GM19468 (cell line): ENCODE results near the gene PLA2G4E.

Experiments used
- ATAC-seq: cut with Tn5 transposase; IDR thresholded peaks from one replicate; pipeline ENCODE4 v1.9.1; 2021; ENCODE audit warnings: mild to moderate bottlenecking, moderate library complexity, moderate number of reproducible peaks; ENCODE audit not compliant: unreplicated experiment; ENCODE audit errors: extremely low read depth

The PLA2G4E gene

DNA sequence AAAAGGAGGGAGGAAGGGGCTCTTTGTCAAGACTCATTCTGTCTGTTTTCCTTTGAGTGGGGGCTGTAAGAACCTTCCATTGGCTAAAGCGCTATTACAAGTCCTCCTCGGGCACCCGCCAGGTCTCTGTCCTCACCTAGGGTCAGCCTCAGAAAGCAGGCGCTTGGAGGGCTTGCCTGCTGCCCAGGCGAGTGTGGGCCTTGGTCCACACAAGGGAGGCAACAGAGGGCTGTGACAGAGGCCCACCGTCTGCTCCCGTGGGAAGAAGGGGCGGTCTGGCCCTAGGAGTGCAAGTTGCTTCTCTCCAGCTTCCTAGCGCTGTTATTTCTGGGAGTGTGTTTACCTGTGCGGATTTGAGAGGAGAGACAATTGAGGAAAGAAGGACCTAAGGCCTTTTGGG lies 24.5 kb downstream of the PLA2G4E start:
- ATAC-seq: no peak

DNA sequence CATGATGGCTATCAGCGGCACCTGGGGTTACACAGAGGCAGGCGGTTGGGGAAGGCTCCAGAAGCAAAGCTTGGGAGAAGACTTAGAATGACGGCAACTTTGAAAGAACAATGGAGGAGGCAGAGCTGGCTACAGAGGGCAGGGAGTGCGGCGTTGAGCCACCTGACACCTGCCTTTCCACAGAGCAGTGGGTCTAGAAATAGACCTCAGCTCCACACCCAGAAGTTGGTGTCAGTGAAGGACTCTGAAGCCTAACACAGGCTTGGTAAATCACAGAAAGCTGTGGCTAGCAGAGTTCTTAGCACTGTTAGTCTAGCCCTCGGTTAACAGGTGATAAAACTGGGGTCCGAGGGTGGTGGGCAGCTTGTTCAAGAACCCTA lies 25.4 kb downstream of the PLA2G4E start:
- no peak for ATAC-seq

DNA sequence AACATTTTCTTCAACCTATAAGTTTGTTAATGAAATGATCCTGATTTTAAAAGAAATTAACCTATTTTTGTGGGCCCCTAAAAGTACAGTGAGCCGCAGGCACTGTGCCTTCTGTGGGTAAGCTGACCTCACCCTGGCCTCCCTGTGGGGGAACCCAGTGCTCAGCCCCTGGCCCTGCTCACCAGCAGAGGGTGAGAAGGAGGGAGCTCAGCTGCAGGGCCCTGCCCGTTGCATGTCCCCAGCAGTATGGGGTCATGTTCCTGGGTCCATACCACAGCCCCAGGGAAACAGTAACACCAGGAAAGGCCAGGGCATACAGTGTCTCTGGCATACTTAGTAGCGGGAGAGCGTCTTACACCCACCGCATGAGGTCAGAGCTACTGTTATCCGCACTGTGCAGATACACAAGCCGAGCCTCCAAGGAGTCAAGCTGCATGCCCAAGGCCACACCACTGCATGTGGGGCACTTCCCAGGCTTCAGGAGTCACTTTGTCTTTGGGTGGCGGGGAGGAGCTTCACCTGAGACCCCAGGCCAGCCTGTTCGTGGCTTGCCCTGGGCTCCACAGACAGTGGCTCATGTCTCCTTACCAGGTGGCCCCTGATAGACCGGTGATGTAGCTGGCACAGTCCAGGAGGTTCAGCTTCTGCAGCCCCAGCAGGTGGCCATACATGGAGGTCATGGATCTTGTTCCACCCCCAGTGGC lies 25.9 kb downstream of the PLA2G4E start:
- no peak for ATAC-seq

DNA sequence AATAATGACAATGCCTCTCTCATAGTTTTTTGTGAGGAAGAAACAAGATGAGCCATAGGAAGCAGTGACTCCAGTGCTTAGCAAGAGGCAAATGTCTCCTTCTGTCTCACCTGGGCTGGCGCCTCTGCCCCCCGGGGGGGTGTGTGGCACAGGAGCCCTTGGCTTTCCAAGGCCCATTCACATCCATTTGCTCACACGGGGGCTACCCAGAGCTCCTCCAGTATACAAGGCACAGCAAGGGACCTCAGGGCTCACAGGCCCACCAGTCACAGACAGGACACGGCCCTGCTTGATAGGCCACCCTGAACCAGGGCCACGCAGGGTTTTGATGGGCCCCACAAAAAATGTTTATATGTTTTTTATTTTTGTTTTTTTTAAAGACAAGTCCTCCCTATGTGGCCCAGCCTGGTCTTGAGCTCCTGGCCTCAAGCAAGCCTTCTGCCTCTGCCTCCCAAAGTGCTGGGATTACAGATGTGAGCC lies 26.6 kb downstream of the PLA2G4E start:
- no peak for ATAC-seq

DNA sequence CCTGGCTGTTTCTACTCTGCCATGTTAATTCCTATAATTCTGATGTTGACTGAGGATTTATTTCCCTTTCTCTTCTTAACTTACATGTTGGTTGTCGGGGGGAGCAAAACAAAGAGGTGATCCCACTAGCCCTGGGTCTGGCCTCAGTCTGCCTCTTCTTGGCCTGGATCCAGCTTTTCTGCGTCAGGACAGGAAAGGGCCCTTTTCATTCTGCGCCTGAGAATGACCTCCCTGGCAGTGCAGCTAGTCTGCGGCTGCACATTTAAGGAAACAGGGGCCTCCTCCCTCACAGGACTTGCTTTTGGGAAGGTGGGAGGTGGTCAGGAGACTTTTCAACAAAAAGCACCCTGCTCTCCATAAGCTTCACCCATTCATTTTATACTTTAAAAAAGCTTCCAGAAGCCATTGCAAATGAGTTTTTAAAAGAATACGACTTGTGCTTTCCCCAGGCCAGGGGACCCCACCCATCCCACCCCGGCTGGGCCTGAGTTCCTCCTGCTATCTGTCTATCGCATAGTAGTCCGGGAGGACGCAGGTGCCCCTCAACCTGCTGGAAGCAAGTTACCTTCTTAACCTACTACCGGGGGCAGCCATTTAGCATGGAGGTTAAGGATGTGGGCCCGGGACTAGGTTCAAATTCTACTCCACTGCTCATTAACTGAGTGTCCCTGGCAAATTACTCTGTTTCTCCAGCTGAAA lies 27.2 kb downstream of the PLA2G4E start:
- ATAC-seq: no peak

DNA sequence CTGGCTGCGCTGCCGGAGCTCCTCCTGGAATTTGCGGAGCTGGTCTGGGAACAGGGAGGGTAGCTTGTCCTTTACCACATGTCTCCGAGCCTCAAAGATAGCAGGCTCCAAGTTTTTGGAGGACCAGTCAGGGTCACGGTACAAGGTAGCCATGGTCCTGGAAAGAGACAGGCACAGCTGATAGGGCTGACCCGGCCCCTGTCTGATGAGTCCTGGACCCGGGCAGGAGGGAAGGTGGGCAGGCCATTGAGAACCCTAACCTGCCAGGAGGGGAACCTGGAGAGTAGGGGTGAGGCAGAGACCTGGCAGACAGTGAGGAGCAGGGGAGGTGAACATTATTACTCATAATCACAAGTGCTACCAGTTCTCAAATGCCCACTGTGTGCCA lies 28.0 kb downstream of the PLA2G4E start:
- ATAC-seq: no peak

DNA sequence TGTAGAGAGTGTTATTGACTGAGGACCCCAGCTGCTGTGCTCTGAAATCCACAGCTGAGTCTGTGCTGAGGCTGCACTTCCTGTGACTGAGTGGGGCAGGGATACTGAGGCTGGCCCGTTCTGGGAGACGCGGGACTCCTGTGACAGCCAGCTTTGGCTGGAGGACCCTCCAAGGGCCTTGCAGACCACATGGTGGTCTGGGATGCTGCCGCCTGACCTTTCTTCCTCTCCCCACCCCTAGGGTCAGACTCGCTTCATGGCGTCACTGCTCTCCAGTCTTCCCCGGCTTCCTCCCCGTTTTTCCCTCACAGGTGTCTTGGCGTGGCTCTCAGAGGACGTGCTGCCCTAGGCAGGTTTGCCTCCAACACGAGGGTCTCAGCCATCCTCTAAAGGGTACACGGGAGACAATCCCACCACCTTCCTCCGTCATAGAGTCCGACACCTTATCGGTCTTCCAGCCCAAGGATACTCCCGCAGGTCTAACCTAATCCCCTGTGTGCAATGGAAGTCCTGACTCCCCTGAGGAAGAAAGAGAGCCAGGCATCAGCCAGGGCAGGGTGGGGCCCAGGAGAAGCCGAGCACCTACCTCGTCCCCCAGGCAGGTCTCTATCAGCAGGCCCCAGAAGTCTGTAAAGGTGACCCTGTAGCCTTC lies 28.6 kb downstream of the PLA2G4E start:
- ATAC-seq: no peak

DNA sequence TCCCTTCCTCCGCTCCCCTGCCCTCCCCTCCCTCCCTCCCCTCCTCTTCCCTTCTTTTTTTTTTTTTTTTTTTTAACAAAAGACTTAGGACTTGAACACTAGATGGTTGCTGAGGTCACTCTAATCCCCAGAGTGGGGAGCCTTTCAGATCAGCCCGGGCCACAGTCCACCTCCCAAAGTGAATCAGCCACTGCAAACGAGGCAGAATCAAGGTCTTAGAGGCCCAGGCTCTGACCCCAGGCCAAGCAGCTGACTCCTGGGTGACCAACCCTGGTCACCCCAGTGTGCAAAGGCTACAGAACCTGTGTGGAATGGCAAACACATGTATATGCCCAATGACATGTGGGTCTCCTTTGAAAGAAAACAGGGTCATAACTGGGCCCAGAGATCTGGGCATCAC lies 30.2 kb downstream of the PLA2G4E start:
- no peak for ATAC-seq

DNA sequence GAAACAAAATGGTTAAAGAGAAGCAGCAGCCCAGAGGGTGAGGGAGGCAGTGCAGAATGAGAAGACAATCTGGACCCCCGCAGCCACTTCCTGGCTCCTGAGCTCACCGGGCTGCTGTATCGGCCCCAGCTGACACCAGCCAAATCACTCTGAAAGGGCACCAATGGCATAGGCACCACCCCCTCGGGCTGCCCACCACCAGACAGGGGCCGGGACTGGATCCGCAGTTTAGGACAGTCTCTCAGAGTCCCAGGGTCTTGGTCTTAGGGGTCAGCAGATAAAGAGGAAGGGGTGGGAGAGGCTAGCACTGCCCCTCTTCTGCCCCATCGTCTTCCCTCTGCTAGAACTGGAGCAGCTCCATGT lies 30.6 kb downstream of the PLA2G4E start:
- ATAC-seq: no peak

DNA sequence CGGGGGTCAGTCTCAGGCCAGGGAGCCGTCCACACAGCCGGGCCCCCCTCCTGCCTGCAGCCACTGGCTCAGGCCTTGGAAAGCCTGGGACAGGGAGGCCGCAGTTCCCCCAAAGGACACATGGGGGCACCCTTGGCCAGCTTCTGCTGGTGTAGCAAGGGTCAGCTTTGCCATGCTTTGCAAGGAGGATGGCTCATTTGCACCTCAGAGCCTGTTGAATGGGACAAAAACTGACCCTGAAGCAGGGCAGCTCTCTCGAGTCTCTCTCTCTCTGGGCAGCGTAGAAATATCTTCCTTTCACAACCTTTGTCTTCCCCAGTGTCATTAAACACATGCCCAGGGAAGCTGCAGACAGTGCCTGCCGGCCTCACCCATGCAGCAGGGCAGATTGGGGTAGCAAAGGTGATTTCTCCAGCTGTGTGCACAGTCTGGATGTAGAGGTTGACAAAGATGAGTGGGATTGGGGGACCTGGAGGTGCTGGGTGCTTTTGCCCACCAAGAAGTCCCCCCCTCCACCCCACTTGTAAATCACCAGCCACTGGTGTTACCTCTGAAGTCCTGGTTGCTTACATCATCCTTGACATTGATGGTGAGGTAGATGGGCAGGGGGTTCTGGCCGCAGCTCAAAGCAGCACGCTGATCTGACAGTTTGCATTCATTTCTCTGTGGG lies 31.1 kb downstream of the PLA2G4E start:
- no peak for ATAC-seq

DNA sequence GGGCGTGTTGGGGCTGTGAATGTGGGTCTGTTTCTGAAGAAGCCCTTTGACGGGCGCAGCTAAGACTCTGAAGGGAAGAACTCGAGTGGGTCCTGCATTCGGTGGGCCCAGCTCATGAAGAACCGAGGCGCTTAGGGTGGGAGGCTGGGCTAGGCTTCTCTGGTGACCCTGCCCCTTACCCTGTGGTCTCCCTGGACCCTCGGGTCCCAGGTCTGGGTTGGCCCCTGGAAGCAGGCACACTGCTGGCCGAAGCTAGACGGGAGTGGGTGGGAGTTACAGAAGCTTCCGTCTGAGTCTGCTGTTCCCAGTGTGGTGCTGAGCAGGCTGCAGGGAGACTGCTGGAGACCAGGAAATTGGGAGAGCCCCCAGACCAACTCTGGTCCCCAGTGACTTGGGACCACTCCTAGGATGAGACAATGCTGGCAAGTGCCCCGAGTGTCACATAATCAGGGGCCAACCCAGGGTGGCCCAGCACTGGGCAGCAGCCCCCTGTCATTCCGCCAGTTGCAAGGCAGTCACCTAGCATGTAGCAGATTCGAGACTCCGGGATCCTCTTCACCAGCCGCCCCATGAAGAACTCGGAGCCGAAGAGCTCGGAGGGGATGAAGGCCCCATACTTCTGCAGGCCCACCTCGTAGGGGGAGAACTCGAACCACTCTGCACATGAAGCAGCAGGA lies 31.8 kb downstream of the PLA2G4E start:
- ATAC-seq: no peak

DNA sequence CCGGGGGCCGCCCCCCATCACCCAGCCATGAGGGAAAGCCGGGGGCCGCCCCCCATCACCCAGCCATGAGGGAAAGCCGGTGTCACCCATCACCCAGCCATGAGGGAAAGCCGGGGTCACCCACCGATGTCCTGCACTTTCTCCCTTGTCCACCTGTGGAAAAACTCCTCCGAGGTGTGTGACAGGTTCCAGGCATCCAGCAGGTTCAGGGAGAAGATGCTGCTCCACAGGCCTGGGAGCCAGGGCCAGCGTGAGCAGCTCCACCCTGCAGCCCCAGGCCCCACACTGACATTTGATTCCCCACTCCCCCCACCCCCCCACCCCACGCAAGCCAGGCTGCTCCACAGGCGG lies 32.9 kb downstream of the PLA2G4E start:
- no peak for ATAC-seq

DNA sequence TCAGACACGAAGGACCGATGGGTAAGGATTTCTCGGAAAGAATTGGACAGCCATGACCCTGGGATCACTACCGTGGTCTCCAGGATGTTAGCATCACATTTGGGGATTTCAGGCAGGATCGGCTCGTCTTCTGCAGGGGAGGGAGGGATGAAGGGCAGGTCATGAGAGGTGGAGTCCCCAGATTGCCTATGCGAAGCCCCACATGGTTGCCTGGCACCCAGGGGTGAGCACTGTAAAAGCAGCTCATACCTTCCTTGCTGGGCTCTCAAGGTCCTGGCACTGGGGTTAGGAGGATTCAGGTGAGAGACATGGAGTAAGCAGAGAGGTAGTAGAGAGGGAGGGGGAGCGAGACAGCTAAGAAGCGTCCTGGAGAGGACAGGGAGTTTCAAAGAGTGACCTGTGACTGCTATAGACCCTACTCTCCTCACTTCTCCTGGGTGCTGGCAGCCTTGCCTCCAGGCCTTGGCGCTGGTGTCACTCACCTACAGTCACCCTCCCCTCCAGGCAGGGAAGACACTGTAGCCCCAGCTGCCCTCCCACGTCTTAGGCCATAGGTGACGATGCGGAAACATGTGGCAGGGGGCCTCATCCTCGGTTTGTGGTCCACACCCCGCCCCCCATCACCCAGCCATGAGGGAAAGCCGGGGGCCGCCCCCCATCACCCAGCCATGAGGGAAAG lies 33.5 kb downstream of the PLA2G4E start:
- ATAC-seq: no peak

DNA sequence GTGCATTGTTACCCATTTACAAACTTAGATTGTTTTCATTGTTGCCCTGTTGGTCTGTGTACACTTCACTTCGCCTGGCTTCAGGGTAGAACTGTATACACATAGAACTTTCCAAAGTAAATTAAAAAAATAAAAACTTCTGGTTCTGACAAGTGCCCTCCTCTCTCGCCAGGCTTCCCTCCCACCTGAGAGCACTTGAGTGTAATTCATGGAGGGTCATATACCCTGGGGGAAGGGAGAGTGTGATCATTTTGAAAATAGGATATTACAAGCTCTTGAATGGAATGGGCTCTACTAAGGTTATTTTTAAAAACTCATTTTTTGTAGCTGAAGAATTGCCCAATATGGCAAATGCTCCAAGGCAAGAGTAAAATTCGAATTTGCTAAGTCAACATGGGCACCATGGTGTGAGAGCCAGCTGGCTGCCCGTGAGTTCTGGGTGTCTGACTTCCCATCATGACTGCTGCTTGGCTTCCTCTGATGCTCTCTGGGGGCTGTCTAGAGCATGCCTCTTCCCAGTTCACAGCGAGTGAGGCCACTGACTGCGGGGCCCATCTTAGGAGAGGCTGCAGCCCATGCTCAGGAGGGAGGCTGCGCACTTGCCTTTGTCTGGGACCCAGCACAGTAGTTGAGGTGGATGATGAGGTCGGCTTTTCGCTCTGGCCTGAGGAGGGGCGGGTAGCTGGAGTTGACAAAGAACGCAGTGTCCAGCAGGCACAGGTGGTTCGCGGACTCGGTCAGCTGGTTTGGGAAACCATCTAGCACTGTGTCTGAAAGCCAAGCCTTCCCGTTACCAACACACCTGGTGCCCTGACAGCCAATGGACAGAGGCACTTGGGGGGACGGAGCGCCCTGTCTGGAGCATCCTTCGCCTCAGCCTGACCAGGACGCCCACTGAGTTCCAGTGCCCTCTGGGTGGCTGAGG lies 35.3 kb downstream of the PLA2G4E start:
- no peak for ATAC-seq

DNA sequence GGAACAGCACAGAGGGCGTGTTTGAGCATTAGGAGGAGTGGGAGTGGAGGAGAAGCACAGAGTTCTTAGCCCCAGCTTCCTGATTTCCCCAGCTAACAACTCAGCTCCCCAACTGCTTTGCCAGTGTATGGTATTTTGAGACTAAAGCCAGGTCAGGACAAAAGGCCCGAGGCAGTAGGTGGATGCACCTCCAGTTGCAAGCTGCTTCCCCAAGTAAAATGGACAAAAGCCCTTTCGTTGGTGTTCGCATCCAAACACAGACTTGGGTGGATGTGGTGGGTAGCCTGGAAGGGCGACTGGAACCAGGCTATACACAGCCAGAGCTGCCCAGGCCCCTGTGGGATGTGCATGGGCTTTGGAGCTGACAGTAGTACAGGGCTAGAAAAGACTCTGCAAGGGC lies 36.2 kb downstream of the PLA2G4E start:
- ATAC-seq: no peak

DNA sequence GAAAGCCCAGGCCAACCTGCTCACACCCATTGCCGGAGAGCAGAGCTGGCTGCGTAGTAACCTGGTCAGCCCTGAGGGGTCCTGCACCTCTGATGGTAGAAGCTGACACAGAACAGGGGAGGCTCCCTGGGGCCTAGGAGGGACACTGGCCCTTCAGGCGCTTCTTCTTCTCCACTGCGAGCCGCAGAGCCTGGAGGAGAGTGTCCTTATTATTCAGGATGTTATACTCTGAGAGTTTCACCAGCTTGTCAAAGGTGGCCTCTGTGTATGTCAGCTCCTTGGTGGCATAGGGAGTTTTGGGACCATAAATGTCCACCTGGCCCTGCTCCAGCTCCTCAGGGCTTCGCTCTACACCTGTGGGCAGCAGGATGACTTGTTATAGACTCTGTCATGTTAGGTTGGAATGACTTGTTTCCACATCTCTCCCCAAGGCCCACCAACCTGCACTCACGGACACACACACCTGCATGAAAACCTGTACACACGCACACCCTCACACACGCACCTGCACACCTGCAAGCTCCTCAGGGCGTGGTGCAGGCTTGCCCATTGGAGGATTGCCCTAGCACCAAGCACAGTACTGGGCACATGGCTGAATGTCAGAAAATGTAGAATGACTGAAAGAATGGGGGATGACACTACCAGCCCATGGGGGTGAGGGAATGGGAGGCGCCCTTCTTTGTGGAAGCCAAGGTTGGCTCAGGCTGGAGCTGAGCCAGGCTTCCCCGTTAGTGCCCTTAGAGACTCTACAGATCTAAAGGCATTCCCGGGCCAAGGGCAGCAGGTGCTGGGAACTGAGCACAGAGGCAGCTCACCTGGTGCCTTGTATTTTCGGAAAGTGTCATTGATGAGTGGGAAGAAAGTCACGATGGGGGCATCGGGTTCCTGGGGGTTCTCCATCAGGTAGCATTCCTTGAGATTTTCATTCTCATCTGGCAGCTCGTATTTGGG lies 36.9 kb downstream of the PLA2G4E start:
- ATAC-seq: no peak

DNA sequence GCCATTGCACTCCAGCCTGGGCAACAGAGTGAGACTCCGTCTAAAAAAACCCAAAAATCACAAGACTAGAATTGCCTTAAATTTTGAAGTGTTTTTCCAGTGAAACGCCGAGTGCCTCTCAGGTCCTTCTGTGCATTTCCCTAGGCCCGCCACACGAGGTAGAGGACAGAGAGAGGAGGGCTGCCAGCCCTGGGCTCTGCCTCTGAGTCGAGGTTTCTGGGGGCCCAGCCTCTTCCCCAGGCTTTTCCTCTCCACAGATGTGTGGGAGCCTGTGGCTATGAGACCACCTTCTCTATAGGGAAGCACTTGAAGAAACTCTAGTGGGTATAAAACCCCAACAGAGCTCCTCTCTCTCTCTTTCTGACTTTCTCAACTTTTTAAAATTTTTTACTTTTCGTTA lies 37.6 kb downstream of the PLA2G4E start:
- no peak for ATAC-seq
